Activated CD4-positive, CD25-positive, alpha-beta regulatory T cell treated with anti-CD3 and anti-CD28 coated beads, Interleukin-2, amount 50 U/mL, for 24 hours (primary cell): ENCODE measurements around the gene TMEM127.

Source experiments
- ATAC-seq, 2 donors: fragments of 150-1000 bp; cut with Tn5 transposase; one replicate each; pipeline ENCODE4 v1.10.0; 2021; ENCODE audit warnings: mild to moderate bottlenecking in 1 of 2, moderate library complexity in 1 of 2

The TMEM127 gene

DNA sequence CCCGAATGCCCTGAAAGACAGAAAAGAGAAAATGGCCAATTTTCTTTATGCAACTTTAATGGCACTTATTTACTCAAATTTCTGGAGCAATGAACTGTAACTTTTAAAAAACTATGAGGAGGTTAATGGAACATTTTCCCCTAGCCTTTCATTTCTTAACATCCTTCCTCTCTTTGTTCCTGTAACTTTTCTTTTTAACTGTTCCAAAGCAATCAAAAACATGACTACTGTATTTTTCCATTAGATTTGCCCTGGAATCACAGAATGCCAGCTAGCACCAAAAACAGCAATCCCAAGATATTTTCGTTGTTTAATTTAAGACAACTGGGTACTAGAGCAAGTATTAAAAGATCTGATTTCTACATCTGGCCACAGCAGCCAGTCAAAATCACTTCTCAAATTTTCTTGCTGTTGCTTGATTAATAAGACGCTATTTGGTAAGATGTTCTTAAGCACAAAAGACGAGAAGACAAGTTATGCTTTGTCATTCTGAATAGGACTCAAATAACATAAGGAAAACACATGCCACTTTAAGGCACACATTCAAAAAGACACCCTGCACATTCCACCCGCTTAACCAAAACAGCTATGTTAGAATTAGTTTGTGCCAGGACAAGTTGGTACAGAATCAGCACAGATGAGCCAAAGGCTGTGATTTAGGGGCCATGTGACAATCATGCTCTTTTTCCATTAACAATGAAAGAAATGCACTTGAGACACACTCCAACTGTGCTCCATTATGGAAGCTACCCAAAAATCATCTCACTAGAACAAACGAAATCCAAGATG lies 60.8 kb downstream of the TMEM127 start:
- ATAC-seq = no peak

- no peak for ATAC-seq
These were observed 62.4 kb downstream of the TMEM127 start for GRCh38 chr2:96203130-96204028.

GRCh38 chr2:96202152-96202854 lies 63.5 kb downstream of the TMEM127 start:
- ATAC-seq = no peak

- ATAC-seq = no peak
These were observed 64.5 kb downstream of the TMEM127 start for GRCh38 chr2:96201338-96201737.

- ATAC-seq = no peak
These were observed 66.9 kb downstream of the TMEM127 start for GRCh38 chr2:96198921-96199320.
